HG02885 (cell line): ENCODE data around the gene PCP2.

Experiments
- ATAC-seq: cut with Tn5 transposase; IDR thresholded peaks from one replicate; pipeline ENCODE4 v1.9.1; 2021; ENCODE audit warnings: mild to moderate bottlenecking; ENCODE audit not compliant: unreplicated experiment, poor library complexity

Gene PCP2

GRCh38 chr19:7602935-7603497 lies 30.5 kb downstream of the PCP2 start:
- ATAC-seq = no peak

DNA sequence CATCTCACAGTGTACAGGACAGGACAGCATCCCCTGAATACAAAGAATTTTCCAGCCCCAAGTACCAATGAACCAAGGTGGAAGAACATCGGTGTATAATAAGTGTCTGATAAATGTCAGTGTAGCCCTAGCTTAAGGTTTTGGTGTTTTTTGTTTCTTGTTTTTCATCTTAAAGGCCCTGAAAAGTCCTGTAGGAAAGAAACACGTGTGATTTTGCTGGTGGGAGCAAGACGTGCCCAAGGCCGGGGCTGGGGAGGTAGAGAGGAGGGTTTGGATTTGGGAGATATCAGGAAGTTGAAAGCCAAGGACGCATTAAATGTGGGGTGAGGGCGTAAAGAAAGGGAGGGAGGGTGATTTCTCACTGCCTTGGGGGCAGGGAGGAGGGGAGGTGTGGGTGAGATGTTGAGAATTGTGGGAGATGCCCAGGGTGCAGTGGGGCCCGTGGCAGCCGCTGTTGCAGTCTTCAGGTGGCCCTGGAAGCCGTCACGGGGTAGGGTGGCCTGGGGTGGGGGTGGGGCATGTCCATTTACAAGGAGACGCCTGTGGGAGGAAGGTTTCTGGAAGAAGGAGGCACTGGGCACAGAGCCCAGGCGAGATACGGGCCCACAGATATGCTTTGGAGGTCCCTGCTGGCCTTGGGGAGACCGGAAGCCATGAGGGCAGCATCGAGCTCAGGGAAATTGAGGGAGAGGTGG lies 31.1 kb downstream of the PCP2 start:
- ATAC-seq = no peak

GRCh38 chr19:7600721-7601120 lies 32.8 kb downstream of the PCP2 start:
- no peak for ATAC-seq

GRCh38 chr19:7598180-7598579 lies 35.3 kb downstream of the PCP2 start:
- ATAC-seq = no peak

- ATAC-seq = no peak
Measured at GRCh38 chr19:7597689-7598088, 35.8 kb downstream of the PCP2 start.

DNA sequence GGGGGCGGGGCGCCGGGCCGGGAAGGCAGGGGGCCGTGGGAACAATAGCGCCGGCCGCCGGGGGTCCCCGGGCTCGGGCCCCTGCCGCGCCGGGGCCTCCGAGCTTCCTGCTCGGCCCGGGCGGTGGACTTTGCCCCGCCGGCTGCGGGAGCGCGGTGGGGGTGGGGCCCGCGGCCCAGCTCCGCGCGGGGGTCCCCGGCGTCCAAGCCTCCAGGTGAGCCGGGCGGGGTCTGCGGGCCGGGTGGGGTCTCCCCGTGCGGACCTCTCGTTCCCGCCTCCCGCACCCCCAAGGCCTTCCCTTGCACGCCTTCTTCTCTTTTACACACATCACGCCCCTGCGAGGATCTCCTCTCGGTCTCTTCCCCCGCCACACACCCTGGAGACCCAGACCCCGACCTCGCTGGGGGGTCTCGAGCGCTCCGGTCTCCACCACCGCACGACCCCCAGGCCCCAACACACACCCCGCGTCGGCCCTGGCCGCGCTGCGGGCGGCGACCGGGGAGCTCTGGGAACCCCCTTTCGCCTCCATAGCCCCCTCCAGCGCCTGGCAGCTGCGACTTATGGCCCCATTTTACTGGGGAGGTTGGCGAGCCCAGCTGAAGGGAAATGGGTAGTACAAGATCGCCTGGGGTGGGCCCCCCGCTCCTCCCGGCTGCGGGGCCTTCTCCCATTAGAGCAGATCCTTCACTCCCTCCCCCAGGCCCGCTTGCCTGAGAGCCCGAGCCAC lies 37.1 kb downstream of the PCP2 start:
- ATAC-seq = peak; percentile 4

DNA sequence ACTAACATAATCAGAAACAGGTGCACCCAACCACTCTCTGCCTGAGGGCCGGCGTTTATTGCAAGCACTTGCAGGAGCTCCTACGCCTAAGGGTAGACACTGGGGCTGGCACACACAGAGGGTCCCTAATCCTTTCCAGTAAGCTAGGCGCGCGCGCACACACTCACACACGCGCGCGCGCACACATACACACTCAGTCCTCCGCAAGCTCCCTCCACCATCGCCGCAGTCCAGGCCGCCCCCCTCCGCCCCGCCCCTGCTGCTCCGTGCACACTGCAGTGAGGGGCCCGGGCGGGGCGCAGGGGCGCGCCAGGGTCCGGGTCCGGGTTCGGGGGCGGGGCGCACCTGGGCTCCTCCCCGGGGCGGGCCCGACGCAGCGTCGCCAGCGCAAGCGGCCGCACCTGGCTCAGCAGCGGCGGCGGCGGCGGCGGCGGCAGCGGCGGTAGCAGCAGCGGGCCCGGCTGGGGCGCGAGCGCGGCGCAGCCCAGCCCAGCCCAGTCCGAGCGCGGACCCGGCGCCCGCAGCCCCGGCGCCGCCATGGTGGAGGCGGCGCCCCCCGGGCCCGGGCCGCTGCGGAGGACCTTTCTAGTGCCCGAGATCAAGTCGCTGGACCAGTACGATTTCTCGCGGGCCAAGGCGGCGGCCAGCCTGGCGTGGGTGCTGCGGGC lies 37.9 kb downstream of the PCP2 start, which contains the start of gene CAMSAP3:
TSS of gene CAMSAP3 (plus strand) at position 398 of the 668 bp plus-strand sequence. CDS start at position 538, 140 bp downstream.
- ATAC-seq = peak; percentile 53

- no peak for ATAC-seq
Measured at GRCh38 chr19:7590256-7590655, 43.3 kb downstream of the PCP2 start.

DNA sequence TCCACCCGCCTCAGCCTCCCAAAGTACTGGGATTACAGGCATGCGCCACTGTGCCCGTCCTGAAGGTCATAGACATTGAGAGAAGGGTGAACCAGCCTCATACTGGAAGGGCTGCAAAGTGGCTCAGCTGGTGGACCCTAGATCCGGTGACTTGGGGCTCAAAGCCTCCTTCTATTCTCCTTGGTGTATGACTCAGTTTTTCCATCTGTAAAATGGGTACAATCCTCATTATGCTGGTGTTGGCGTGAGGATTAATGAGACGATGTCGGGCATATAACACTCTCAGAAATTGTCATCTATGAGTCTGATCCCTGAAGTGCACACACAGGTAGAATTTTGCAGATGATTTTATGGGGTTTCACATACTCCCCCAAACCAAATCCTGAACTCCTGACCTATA lies 43.7 kb downstream of the PCP2 start:
- no peak for ATAC-seq

DNA sequence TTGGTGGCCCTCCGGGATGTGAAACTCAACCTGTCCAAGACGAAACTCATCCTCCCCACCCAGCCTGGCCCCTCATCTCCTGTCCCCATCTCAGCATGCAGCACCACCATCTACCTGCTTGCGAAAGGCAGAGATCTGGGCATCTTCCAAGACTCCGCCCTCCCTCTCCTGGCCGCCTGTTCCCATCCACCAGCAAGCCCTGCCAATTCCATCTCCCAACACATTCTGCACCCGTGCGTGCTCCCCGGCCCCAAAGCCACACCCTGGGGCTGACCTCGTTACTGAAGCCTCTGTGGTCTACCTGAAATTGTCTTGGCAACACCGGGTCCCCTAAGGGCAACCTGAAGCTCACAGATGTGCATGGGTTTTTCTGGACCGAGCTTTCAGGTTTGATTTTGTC lies 51.1 kb downstream of the PCP2 start:
- no peak for ATAC-seq
